ENCODE results near the gene CCRL2. TPM values are rescaled to one million over a fixed set of nuclear protein-coding genes. Genes with fewer than 3 reads are reported as not detected.

Gene CCRL2
- total and polyA plus RNA-seq, 7 donors = 0.71 to 11.2 (median 3.0) TPM; not detected in 1

- Histone ChIP-seq H3K4me1 (no peaks in the 10 kb centered on the region), H3K4me3 (peak overlapping the region in 2 of 4 donors; percentile 20 to 21), H3K27ac (peak overlapping the region; percentile 56 to 70 (median 58)), H3K36me3 (no peaks in the 10 kb centered on the region), H3K27me3 (peaks cover 0 to 5% (median 0%) of the 10 kb centered on the region in 3 donors), H3K9me3 (no peaks in the 10 kb centered on the region)
- 48 to 74% methylated on average over 7 of the region's 7 CpGs for WGBS, 2 donors
- intact Hi-C loops (cut with DNase I) = no loop called here
- no peak for DNase-seq
- TF ChIP-seq, protein P1, sequence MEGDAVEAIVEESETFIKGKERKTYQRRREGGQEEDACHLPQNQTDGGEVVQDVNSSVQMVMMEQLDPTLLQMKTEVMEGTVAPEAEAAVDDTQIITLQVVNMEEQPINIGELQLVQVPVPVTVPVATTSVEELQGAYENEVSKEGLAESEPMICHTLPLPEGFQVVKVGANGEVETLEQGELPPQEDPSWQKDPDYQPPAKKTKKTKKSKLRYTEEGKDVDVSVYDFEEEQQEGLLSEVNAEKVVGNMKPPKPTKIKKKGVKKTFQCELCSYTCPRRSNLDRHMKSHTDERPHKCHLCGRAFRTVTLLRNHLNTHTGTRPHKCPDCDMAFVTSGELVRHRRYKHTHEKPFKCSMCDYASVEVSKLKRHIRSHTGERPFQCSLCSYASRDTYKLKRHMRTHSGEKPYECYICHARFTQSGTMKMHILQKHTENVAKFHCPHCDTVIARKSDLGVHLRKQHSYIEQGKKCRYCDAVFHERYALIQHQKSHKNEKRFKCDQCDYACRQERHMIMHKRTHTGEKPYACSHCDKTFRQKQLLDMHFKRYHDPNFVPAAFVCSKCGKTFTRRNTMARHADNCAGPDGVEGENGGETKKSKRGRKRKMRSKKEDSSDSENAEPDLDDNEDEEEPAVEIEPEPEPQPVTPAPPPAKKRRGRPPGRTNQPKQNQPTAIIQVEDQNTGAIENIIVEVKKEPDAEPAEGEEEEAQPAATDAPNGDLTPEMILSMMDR (IDR thresholded peaks at IDR 0.05) = no peak
- TF ChIP-seq POLR2A (IDR thresholded peaks at IDR 0.05) (no peak), POLR2AphosphoS5 (IDR thresholded peaks at IDR 0.05) (no peak)
Observed at GRCh38 chr3:46407970-46408369, 911 bp downstream of the CCRL2 start.

- TF ChIP-seq POLR2AphosphoS5 (IDR thresholded peaks at IDR 0.05) (no peak), POLR2A (IDR thresholded peaks at IDR 0.05) (no peak), EP300 (IDR thresholded peaks at IDR 0.05) (no peak)
- TF ChIP-seq, protein P1 (IDR thresholded peaks at IDR 0.05) = no peak
- WGBS, 2 donors = 91 to 95% methylated on average over 7 of the region's 7 CpGs
- intact Hi-C loops (cut with DNase I) = no loop called here
- no peak for DNase-seq
- H3K9me3 ChIP-seq = no peaks in the 10 kb centered on the region
- no peaks in the 10 kb centered on the region for H3K4me1 ChIP-seq
- H3K27ac ChIP-seq = no peak overlapping the region
- peaks cover 0 to 5% (median 0%) of the 10 kb centered on the region in 3 donors for H3K27me3 ChIP-seq
- no peaks in the 10 kb centered on the region for H3K36me3 ChIP-seq
- H3K4me3 ChIP-seq = no peak overlapping the region
Observed at GRCh38 chr3:46408853-46409252, 1.8 kb downstream of the CCRL2 start.

DNA sequence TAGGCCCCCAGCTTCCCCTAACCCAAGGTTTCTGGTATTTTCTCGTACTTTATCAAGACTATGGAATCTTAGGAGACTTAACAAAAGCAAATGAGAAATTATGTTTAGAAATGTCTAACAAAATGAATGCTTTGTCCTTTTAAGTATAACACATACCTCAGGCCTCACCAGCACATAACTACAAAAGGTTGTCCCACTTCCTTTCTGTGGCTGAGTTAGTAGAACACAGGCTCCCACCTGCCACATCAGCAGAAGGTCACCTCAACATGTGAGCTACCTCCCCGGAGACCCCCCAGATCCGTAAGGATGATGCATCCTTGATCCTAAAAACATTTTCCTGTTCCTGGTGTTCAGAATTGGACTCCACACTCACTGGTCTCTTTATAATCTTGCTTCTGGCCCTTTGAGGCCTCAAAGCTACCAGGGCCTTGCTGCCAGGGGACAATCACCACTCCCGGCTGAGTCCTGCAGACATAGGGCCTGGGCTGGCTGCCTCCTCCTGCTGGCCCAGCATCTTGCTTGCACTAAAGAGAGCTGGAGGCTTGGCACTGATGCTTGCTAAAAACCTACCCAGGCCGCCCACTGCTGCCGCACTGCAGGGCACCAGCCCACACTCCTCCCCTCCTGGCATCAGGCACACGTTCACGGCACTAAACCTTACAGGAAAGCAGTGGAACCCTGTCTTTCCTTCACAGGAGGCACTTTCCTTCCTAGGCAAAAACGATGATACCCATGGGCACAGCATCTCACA lies 2.9 kb downstream of the CCRL2 start:
- no peak overlapping the region for H3K27ac ChIP-seq
- no peaks in the 10 kb centered on the region for H3K36me3 ChIP-seq
- peaks cover 0 to 5% (median 0%) of the 10 kb centered on the region in 3 donors for H3K27me3 ChIP-seq
- intact Hi-C loops (cut with DNase I) = no loop called here
- 83 to 92% methylated on average over 9 of the region's 9 CpGs for WGBS, 2 donors
- DNase-seq = no peak
- no peak overlapping the region for H3K4me3 ChIP-seq
- TF ChIP-seq, protein P1 (IDR thresholded peaks at IDR 0.05) = no peak
- TF ChIP-seq POLR2AphosphoS5 (IDR thresholded peaks at IDR 0.05) (no peak), EP300 (IDR thresholded peaks at IDR 0.05) (no peak), POLR2A (IDR thresholded peaks at IDR 0.05) (no peak)
- H3K9me3 ChIP-seq = no peaks in the 10 kb centered on the region
- H3K4me1 ChIP-seq = no peaks in the 10 kb centered on the region

- Histone ChIP-seq H3K36me3 (no peaks in the 10 kb centered on the region), H3K27ac (no peak overlapping the region), H3K9me3 (no peaks in the 10 kb centered on the region), H3K4me3 (no peak overlapping the region), H3K27me3 (peaks cover 0 to 5% (median 0%) of the 10 kb centered on the region in 3 donors), H3K4me1 (no peaks in the 10 kb centered on the region)
- TF ChIP-seq, protein P1 (IDR thresholded peaks at IDR 0.05) = no peak
- no peak for TF ChIP-seq EP300 (IDR thresholded peaks at IDR 0.05)
- no peak for TF ChIP-seq POLR2AphosphoS5 (IDR thresholded peaks at IDR 0.05)
- no peak for TF ChIP-seq POLR2A (IDR thresholded peaks at IDR 0.05)
- no peak for DNase-seq
- intact Hi-C loops (cut with DNase I) = no loop called here
- WGBS, 2 donors = 96% methylated on average over 2 of the region's 2 CpGs
Observed at GRCh38 chr3:46410669-46411068, 3.6 kb downstream of the CCRL2 start.
